Stimulated activated CD8-positive, alpha-beta memory T cell treated with anti-CD3 and anti-CD28 coated beads, Interleukin-4, amount 100 ng/mL, for 48 hours (primary cell): Measurements from ENCODE around the gene BCL2.

Source experiments
- DNase-seq: peaks from one replicate; pipeline ENCODE4 v3.0.0-alpha.2; 2020

Gene BCL2

GRCh38 chr18:63284827-63285733, 34.5 kb downstream of the BCL2 start:
- no peak for DNase-seq

DNA sequence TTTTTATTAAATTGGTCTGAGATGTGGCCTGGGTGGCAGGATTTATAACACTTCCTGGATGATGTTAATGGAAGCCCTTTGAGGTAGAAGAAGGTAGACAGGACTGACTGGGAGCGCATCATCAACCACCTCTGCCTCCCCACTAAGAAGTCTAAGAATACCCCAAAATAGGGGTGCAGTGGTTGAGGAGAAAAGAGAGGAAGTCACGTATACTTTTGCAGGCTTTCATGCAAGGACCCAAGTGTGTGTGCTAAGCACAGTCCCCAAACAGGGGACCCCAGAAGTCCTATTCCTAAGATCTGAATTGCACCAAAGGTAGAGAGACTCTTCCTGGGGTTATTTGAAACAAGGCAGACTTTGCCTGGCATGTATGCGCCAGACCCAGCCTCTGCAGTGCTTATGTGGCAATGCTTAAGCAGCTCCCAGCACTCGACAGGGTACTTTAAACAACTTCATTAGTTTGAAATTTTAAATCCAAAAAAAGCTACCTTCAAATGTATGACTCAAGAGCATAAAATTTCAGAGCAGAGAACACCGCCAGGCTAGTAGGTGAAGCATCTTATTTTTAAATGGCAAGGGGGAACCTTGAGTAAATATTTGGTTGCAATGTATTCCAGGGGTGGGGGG, 35.3 kb downstream of the BCL2 start:
- no peak for DNase-seq

GRCh38 chr18:63283305-63284094, 36.1 kb downstream of the BCL2 start:
- DNase-seq = no peak

DNA sequence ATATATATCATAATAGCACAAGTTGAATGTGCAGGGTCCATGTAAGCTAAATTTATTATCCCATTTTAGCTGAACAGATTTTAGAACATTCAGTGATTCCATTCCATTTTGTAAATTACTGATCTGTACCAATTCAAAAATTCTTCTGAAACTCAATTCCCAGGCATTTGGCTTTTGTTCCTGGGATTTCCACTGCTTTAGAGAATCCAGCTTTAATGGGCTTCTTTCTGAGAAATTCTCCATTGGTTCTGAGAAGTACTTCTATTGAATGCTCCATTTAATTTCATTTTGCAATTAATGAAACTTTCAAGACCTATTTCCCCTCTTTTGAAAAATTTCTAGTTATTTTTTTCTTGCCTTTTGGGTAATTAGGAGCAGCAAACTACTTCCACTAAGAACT, 36.8 kb downstream of the BCL2 start:
- DNase-seq = no peak

GRCh38 chr18:63273222-63273927, 46.2 kb downstream of the BCL2 start:
- DNase-seq = no peak

DNA sequence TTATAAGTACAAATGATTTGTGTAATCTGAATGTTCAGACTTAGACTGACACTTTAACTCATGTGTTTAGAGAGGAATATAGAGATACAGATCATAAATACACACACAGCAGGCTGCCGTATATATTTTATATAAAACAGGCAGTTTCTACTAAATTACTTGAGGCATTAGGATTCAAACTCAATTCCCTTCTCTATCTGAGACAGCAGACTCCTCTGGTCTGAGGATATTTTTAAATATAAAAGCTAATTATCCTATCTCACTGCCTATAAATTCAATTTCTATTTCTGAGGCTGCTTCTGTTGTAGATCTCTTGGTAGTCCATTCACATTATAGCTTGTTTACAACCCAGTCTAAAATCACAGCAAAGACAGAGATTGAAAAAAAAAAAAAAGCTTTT, 46.9 kb downstream of the BCL2 start:
- no peak for DNase-seq

- DNase-seq = no peak
These were observed 47.7 kb downstream of the BCL2 start for GRCh38 chr18:63271881-63272299.

DNA sequence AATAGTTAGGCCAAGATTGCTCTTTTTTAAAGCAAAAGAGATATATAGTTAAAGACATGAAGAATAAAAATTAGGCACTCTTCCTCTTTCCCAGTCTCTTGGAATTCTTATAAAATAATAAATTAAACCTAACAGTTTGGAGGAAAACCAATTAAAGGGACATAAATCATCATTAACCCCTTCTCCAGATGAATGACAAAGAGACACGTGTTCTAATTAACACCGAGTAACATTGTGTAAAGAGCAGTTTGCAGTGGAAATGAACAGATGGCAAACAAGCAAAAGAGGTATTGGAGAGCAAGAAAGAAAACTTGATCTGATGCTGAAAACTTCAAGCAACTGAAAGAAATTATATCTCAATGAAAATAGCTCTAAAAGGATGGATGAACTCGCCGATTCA, 48.4 kb downstream of the BCL2 start:
- DNase-seq = no peak

DNA sequence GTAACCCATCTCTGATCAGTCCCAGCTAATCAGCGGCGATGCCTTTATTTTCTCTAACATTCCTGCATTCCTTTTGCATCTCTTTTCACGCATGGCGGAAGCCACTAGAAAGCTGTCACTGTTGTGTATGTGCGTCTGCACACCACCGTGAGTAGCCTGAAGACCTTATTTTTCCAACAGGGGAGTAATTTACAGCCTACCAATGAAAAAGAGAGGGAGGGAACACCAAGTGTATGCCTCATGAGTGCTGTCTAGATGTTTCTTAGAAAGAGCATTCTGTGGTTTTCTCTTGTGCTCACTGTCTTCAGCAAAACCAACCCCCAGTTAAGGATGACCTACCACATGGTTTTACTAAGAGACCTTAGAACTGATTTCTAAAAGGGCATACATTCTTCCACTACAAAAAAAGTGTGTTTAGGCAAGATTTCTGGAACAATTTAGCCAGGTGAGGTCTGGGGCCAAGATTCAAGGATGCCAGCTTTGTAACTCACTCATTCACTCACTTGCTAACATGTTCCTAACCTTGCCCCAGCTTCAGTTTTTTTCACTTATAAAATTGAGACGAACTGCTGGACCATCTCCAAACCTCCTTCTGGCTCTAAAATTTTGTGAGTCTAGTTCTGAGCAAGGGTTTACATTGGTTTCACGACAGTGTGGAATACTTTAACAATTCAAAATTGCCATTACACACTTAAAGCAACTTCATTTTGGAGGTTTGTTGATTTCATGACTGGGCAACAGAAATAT, 51.4 kb downstream of the BCL2 start:
- DNase-seq = no peak

- no peak for DNase-seq
These were observed 52.4 kb downstream of the BCL2 start for GRCh38 chr18:63266888-63267790.

DNA sequence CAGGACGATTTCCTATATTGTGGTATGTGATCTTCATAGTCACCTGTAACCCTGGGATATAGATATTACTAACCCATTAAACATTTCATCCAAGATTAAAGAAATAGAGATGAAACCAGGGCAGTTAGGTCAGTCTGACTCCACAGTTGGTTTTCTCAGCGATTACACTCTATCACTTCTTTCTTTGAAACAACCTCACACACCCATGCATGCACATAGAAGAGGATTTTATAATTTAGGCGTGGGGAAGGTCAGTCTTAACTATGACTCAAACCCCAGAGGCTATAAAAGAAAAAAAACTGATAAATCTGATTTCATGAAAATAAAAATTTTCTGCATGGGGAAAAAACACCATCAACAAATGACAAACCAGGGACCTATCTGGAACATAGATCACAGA, 54.2 kb downstream of the BCL2 start:
- DNase-seq = no peak

DNA sequence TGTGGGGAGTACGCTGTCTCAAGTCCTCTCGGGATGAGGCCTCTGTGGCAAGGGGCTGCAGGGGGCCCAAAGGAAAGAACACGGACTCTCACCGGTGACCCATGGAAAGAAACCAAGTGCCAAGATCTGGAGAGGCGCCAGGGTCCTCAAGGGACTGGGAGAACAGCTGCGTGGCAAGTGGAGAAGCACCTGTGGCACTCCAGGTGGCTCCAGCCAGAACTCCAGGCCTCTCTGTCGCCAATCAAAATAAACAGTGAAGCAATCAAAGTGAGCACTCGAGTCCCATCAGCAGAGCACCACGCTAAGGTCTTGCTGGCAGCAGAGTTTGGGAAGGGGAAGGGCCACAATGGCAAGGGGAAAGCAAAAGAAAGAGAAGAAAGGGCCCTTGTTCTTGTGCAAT, 54.7 kb downstream of the BCL2 start:
- no peak for DNase-seq

DNA sequence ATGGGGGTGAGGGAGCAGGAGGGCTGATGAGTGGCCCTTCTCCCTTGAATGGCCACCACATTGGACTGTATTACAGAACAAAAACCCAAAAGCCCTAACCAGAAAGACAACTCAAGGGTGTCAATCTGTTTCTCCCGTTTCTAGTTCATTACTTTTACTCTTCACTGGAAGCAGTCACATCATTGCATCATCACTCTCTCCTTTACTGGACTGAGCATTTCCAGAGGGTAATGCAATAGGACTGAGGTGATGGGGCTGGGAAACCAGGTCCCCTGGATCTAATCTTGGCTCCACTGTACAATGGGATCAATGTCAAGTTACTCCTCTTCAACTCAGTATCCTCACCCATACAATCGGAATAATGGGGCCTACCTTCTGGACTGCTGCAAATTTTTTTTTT, 56.1 kb downstream of the BCL2 start:
- DNase-seq = no peak

GRCh38 chr18:63262369-63263335, 56.9 kb downstream of the BCL2 start:
- DNase-seq = no peak

GRCh38 chr18:63261029-63261428, 58.5 kb downstream of the BCL2 start:
- DNase-seq = no peak

- DNase-seq = no peak
These were observed 59.2 kb downstream of the BCL2 start for GRCh38 chr18:63260380-63260754.

- DNase-seq = no peak
These were observed 59.8 kb downstream of the BCL2 start for GRCh38 chr18:63259567-63260379.

DNA sequence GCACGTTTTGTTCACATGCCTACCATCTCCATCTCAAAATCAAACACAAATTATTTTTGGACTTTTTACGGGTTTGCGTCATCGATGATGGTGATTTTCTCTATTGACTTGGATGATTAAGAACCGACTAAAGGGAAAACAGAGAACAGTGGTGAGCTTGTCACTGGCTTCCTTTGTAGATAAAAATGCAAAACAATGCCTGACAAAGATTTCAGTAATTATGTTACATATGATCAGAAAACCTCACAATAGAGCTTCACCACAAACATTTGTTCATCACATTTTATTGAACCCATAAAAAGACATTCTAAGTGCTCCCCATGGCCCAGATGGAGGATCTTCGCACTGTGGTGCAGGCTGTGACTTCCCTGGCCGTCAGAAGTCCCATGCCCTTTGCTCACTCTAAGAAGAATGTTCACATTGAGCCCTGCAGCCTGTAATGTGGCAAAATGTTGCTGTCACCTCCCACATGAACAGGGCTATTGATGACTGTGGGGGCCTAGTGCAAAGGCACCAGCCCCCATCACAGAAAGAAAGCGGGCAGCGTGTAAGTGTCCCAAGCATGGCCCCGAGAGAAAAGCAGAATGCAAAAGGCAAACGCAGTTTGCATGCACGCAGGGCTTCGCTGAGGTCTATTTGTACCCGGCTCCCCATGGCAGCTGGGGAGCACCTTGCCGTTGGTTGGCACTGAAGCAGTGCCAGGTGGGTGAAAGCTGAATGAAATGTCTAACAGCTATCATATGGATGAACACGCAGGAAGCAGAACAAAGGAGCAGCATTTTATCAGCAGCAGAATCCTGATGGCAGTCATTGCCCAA, 60.6 kb downstream of the BCL2 start:
- no peak for DNase-seq
